ENCODE data around the gene GATAD2A.

The GATAD2A gene

GRCh38 chr19:19549804-19550464 is 144.5 kb downstream of the GATAD2A start:
- no peak for FAIRE-seq

- FAIRE-seq: no peak
These were observed 145.0 kb downstream of the GATAD2A start for GRCh38 chr19:19550485-19550929.

DNA sequence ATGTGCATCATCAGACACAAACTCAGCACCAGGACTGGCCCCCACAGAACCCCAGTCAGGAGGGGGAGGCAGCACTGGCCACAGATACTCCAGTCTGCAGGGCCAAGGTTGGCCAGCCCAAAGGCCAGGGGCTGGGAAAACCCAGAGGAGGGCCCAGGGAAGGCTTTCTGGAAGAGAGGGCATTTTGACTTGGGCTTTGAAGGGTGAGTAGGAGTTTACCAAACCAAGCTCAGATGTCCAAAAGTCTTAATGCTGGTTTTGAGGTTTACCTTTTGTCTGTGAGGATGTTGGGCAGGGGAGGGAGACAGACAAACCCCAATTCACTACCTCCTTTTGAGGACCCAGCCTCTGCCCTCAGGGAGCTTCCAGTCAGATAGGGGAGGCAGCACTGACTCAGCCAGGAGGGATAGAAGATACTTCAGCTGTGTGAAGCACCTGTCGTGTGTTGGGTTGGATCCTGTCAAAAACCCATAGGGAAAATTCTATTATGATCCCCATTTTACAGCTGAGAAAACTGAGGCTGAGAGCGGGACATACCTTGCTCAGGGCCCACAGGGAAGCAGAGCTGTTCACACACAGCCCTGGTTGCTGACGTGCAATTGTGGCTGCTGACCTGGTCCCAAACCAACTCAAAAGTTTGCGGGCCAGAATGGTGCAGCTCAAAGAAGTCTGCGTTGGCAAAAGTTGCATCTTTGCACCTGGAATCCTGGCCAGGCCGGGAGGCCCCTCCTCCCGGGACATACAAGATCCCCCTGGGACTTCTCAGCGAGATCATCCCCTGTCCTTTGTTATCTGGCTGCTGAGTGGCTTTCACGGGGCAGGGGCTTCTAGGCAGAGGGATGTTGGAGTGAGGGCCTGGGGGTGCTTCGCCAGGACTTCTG is 145.7 kb downstream of the GATAD2A start:
- FAIRE-seq: no peak

DNA sequence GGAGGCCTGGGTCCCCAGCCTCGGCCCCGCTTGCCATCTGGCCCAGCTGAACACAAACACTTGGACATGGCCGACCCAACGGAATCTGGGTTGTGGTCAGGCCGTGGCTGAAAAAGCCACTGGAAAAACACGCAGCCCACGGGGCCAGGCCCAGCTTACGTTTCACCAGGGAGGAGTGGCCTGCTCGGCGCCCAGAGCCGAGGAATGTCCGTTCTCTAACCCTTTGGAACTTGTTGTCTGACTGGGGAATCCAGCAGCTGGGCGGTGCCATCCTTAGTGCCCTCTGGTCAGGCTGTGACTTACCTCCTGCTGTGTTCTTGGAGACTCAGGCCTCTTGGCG is 146.3 kb downstream of the GATAD2A start:
- no peak for FAIRE-seq

DNA sequence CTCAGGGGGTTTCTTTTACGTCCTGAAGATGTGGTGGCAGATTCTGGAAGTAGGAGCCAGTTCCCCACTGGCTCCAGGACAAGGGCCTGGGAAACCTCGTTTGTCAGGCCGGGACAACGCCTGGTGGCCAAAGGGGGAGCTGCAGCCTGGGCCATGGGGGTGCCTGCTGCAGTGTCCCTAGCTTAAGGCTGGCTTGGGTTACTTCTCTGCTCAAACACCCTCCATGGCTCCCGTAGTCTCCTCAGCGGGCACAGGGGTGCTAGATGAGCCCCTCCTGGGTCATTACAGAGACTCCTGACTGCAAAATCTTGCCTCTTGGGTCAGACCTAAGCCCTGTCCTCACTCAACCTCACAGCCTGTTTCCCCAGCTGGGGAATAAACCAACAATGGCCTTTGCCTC is 147.3 kb downstream of the GATAD2A start:
- no peak for FAIRE-seq

DNA sequence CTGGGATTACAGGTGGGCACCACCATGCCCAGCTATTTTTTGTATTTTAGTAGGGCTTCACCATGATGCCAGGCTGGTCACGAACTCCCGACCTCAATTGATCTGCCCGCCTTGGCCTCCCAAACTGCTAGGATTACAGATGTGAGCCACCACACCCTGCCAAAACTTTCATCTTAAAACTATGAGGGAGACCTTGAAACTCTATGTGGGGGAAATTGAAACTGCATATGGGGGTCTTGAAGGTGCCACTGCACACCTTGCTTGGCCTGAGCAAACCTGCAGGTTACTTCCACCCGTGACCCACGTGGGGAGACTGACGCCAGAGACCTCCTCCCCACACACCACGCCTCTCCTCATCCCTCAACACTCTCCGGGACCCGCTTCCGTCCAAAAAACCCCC is 148.2 kb downstream of the GATAD2A start:
- FAIRE-seq: no peak

GRCh38 chr19:19554074-19555023 is 148.9 kb downstream of the GATAD2A start:
- no peak for FAIRE-seq

GRCh38 chr19:19558055-19558454 is 152.6 kb downstream of the GATAD2A start:
- no peak for FAIRE-seq

Data from G401.6 (cell line).